NCI-H748 (cell line): ENCODE data around the gene RDH11.

Source experiments
- DNase-seq: peaks from one replicate; lab custom pipeline; 2025; ENCODE audit not compliant: unreplicated experiment; lab: John Stamatoyannopoulos, UW

RDH11 gene

DNA sequence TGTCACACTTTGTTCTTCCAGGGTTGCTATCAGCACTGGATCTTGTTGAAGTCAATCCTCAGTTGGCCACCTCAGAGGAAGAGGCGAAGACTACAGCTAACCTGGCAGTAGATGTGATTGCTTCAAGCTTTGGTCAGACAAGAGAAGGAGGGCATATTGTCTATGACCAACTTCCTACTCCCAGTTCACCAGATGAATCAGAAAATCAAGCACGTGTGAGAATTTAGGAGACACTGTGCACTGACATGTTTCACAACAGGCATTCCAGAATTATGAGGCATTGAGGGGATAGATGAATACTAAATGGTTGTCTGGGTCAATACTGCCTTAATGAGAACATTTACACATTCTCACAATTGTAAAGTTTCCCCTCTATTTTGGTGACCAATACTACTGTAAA, 44.9 kb downstream of the RDH11 start:
- DNase-seq, result no peak

DNA sequence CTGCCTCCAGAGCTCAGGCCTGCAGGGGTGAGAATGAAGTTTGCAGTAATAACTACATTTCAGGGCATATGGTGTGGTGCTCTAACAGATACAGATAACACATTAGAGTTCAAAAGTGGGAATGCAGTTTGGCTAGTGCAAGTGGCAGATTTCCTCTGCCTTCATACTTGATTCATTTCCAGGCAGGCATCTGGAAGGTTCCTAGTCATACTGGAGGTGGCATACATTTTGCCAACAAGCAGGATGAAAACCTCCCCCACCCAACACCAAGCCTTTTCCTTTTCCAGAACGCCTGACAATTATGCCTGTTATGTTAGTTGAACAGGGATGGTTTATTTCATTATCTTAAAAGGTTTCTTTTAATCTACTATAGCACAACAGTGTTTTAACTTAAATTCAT, 45.4 kb downstream of the RDH11 start:
- no peak for DNase-seq

DNA sequence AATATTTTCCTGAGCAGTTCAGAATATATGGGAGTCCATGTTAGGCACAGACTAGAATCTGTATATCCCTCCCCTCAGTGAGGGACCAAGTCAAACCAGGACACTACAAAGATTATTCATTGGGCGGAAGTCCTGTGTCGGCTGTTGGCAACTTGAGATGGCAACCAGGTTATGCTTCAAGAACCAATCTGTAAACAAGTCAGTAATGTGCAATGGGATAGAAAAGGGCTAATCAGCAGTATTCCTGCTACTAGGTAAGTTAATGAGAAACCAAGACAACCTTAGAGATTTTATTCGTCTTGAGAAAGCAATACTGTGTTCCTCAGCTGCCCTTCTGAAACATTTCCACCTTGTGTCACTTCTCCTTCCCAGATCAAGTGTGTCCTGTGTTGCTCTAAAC, 49.4 kb downstream of the RDH11 start:
- DNase-seq, result no peak

DNA sequence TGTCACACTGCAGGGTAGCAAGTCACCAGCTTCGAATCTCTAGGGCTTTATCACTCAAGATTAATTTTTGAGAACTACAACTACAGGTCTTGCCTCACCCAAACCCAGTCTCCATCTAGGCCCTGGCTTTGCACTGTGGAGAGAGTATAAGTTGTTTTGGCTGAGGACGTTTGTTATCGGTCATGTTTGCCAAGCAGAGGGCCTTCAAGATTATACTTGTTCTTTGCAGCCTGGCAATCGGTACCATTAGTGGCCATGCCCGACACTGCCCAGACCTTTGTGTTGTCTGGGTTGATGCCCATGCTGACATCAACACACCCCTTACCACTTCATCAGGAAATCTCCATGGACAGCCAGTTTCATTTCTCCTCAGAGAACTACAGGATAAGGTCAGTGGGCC, 50.1 kb downstream of the RDH11 start:
- DNase-seq, result no peak

DNA sequence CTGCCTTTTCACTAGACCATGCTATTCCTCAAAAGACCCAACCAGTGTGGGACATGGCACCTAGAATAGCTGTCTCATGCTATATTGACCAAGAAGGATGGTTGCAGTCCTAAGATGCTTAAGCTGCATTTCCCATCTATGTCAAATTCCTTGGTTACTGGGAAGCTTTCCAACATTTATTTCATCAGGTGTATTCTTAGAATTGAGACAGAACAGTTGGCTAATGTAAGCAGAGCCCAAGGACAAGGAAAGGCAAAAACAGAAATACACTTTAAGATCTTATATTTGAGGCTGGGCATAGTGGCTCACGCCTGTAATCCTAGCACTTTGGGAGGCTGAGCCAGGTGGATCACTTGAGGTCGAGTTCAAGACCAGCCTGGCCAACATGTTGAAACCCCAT, 51.1 kb downstream of the RDH11 start:
- DNase-seq, result no peak

DNA sequence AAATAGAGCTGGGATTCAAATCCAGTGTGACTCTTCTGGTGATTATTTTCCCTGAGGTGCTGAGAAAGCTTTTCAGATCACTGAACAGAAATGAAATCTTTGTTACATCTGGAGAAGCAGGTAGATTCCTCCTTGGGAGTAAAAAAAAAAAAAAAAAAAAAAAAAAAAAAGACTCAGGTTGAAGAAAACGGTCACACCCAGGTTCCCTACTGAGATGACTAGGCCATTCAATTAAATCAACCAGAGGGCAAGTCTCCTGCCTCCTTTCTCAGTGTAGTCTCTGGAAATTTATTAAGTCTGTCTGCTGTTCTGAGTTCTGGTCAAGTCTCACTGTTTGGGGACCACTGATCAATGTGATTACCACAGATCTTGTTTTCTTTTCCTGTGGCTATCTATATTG, 51.9 kb downstream of the RDH11 start:
- no peak for DNase-seq

DNA sequence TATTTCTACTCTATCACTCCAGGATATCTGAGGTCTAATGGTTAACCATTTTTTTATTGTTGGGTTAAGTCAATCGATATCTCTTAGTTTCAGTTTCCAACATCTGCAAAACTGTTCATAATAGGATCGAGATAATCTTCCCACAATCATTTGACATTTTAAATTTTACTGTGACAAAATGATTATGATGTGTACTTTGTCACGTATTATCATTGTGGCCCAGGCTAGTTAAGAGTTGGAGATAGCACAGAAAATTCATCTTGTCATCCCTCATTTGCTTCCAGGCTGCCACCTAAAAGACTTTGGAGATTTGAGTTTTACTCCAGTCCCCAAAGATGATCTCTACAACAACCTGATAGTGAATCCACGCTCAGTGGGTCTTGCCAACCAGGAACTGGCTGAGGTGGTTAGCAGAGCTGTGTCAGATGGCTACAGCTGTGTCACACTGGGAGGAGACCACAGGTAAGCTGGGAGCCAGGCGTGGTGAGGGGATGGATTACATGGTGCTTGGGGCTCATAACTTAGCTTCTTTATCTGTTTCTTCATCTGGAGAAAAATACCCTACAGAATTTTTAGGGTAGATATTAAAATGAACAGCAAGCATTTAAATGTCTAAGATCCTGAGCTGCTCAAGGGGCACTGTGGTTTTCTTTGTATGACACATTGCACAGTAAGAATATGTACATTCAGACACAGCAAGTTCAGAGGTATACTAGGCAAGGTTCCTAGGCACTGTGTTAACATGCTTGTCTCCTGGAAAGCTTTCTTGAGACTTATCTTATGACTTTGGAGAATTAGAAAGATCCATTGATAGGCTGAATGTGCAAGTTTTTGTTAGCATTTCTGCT, 53.4 kb downstream of the RDH11 start:
- no peak for DNase-seq

DNA sequence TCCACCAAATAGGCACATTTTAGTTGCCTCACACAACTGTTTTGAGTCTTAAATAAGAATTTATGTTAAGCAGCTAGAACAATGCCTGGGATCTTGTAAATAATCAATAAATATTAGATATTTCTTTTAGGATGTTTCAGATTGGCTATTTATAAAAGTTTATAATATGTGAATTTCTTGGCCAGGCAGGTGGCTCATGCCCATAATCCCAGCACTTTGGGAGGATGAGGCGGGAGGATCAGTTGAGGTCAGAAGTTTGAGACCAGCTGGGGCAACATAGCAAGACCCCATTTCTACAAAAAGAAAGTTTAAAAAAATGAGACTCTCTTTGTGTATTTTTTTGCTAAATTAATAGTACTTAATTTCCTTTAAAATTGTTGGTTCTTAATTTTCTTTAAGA, 54.1 kb downstream of the RDH11 start:
- no peak for DNase-seq

DNA sequence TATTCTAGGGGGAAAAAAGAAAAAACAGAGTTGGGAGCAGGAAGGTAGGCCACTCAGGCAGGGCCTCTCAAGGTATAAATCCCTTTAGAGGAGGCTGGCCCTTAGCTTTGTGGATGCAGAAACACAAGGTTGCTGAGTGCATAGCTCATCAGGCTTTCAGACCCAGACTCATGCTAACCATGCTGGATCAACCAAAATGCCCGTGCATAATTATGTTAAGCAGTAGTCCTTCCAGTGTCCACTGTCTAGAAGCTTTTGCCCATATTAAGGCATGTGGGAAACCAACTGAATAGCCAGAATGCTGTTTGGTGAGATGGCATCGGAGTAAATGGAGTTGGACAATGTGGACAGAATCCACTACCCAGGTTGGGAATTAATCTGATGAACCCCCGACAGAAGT, 56.9 kb downstream of the RDH11 start:
- DNase-seq, result no peak

DNA sequence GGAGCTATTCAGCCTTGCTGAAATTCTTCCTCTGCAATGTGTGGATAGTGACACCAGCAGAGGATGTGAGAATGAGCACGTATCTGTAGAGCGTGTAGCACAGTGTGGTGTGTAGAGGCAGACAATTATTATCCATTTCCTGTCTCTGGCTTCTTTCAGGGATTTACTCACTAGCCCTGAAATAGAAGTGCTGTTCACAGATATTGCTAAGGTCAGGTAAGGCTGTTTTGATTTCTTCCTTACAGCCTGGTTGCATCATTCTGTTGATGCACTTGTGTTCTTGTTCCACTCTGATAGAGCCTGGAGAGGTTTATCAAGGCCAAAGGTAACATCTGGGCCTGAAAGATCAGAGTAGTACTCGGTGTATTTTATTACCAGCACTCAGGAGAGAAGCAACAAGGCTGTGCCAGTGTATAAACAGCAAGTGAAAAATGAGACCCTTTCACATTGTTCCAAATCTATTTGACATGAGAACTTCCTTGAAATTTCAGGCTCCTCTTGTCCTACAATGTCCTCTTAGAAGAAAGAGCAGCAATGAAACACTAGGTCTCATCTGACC, 59.1 kb downstream of the RDH11 start:
- DNase-seq, result no peak

DNA sequence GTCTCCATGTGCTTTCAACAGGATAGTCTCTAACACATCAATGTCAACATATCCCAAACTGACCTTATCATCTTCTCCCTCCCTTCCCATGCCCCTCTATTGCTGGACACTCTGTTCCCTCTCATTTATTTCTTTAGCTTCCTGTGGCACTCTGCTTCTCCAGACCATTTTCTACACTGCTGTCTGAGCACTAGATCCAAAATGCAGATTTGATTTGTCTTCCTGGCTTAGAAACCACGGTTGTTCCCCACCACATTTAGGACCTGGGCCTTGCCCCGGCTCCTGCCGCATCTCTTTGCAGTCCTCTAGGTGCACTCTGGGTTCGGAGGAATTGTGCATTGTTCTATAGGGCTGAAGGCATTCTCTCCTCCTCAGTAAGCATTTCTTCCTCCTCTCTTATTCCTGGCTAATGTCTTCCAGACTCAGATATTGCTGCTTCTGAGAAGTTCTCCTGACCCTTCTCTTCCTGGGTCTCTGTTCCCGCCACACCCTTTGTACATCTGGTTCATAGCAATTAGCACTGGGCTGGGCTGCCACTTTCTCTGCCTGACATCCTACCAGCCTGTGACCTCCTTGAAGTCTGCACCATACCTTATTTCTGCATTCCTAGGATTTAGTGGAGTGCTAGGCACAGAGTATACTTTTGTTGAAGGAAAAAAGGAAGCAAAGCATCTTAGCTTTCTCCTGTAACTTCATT, 62.0 kb downstream of the RDH11 start:
- DNase-seq, result no peak

DNA sequence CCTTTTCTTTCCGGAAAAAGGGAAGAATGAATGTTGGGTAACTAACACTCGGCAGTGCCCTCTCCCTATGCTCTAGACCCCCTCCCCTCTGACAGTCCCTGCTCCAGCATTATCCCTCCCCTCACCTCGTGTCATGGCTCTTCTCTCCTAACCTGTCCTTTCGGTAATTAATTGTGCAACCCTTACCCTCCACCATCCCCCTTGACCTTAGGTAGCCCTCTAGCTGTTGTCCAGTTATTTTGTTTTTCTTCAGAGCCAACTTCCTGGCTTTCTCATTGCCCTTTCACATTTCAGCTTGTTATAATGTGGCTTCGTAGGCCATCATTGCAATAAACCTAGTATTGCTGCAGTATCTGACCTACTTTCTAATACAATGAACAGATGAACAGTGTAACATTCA, 64.6 kb downstream of the RDH11 start:
- no peak for DNase-seq

DNA sequence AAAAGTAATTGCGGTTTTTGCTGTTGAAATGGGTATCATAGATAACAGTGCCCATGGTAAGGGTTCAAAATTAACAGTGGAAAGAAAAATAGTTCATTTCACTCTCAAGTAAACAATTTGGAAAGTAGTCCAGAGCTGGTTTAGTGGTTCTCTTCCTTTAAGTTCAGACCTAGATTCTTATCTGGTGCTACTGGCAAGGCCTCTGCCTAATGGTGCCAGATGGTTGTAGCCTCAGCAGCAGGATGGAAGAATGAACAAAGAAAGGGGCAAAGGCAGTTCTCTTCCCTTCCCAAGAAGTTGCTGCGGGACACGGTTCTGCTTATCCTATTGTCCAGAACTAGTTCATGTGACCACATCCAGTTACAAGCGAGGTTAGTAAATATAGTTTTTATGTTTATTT, 65.4 kb downstream of the RDH11 start:
- DNase-seq, result no peak

DNA sequence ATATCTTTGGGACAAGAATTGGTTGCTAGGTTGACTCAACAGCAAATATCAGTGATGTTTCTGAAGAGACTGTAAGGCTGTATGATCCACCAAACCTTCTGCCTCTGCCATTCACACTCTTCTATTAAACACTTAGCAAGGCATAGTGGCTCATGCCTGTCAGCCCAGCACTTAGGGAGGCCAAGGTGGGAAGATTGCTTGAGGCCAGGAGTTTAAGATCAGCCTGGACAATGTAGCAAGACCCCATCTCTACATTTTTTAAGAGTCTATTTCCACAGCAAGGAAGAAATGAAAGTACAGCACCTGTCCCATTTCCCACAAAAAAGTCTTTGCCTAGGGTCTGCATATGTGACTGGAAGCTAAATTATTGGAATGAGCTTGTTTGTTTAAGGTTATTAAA, 68.0 kb downstream of the RDH11 start:
- DNase-seq, result no peak
